A549 (cell line): ENCODE results near the gene FAM20B.

Experiments
- HDAC2 ChIP-seq: fragments of 200-600 bp; sonication (generic); IDR thresholded peaks from 2 replicates; pipeline ENCODE4 v1.6.1; 2016
- POLR2A ChIP-seq: IDR thresholded peaks from 2 replicates; pipeline ENCODE4 v1.6.1; 2012; ENCODE audit warnings: mild to moderate bottlenecking, low read length
- TF ChIP-seq, protein P1 (sequence below): fragments of >200 bp; sonication (Bioruptor Twin); formaldehyde crosslinking; IDR thresholded peaks from 3 replicates; pipeline ENCODE4 v1.5.1; 2016

DNA sequence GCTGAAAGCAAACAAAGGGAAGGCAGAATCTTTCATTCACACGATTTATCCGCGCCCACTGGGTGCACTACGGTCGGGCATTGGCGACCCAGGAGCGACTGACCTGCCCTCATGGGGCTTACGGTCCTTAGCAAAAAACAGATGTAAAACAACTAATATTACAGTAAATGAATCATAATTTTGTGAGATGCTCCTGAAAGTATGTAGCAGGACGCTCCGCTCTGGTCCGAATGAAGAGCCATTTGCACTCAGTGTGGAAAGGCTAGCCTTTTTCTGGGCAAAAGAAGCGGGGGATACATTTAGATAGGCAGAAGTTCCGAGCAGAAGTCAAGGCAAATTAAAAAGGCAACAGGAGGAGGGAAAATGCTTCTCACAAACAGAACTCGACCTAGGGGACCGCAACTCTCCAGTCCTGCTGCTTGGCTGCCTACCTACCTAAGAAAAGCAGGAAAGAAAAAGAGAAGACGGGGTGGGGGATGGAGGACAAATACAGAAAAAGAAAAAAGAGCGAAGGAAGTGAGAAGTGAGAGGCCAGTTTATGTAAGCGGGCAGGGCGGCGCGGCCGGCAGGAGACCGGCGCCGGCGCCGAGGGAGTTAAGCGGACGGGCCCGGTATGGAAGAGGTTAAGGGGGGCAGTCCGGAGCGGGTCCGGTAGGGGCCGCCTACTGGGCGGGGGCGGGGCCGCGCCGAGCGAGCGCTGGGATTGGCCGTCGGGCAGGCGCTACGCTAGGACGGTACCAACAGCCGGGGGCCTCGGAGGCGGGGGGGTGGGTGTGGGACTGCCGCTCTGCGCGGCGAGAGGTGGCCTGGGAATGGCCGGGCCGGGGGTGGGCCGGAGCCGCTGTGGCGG lies at the start of gene FAM20B:
- TF ChIP-seq HDAC2: no peak
- TF ChIP-seq POLR2A: no peak
- TF ChIP-seq, protein P1, sequence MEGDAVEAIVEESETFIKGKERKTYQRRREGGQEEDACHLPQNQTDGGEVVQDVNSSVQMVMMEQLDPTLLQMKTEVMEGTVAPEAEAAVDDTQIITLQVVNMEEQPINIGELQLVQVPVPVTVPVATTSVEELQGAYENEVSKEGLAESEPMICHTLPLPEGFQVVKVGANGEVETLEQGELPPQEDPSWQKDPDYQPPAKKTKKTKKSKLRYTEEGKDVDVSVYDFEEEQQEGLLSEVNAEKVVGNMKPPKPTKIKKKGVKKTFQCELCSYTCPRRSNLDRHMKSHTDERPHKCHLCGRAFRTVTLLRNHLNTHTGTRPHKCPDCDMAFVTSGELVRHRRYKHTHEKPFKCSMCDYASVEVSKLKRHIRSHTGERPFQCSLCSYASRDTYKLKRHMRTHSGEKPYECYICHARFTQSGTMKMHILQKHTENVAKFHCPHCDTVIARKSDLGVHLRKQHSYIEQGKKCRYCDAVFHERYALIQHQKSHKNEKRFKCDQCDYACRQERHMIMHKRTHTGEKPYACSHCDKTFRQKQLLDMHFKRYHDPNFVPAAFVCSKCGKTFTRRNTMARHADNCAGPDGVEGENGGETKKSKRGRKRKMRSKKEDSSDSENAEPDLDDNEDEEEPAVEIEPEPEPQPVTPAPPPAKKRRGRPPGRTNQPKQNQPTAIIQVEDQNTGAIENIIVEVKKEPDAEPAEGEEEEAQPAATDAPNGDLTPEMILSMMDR: no peak
